Activated CD8-positive, alpha-beta T cell treated with anti-CD3 and anti-CD28 coated beads for 36 hours (primary cell): ENCODE results near the gene CRYBB3. TPM values are rescaled to one million over a fixed set of nuclear protein-coding genes. Genes with fewer than 3 reads are reported as not detected.

Experiments
- ATAC-seq: fragments of 200-7000 bp; cut with Tn5 transposase; one replicate; pipeline ENCODE4 v1.10.0; 2021; ENCODE audit warnings: mild to moderate bottlenecking, moderate library complexity
- CTCF ChIA-PET: fragments of 350-600 bp; sonication (Branson Sonifier 250); formaldehyde crosslinking; loops from one replicate; lab custom pipeline; 2021; ENCODE audit warnings: antibody characterized with exemption; lab: Charles Lee
- POLR2A ChIA-PET: fragments of 350-600 bp; sonication (Branson Sonifier 250); formaldehyde crosslinking; loops from one replicate; lab custom pipeline; 2021; ENCODE audit warnings: antibody characterized with exemption; lab: Charles Lee
- DNase-seq: peaks from one replicate; pipeline ENCODE4 v3.0.0-alpha.2; 2020
- H3K27ac Mint-ChIP-seq: one replicate; pipeline ENCODE4 v1.8.0; 2021; ENCODE audit warnings: mild to moderate bottlenecking, mixed read lengths
- H3K27me3 Mint-ChIP-seq: one replicate; pipeline ENCODE4 v1.8.0; 2021; ENCODE audit warnings: mixed read lengths
- H3K36me3 Mint-ChIP-seq: one replicate; pipeline ENCODE4 v1.8.0; 2021; ENCODE audit warnings: low read depth, mixed read lengths
- H3K4me1 Mint-ChIP-seq: one replicate; pipeline ENCODE4 v1.8.0; 2021; ENCODE audit warnings: low read depth, mixed read lengths
- H3K4me3 Mint-ChIP-seq: one replicate; pipeline ENCODE4 v1.8.0; 2021; ENCODE audit warnings: mild to moderate bottlenecking, moderate library complexity, mixed read lengths
- H3K9me3 Mint-ChIP-seq: one replicate; pipeline ENCODE4 v1.8.0; 2021; ENCODE audit warnings: mixed read lengths
- CTCF ChIP-seq: fragments of 200-600 bp; IDR thresholded peaks from one replicate; pipeline ENCODE4 v1.8.0; 2022; ENCODE audit warnings: antibody characterized with exemption, mild to moderate bottlenecking
- intact Hi-C: fragments of 100-400 bp; cut with micrococcal nuclease; formaldehyde crosslinking; loops from one replicate; pipeline ENCODE4 v1.10.0; 2022
- total RNA-seq, 2 experiments: library from RNA; stranded (reverse); gene quantifications; one replicate each; pipeline ENCODE4 v1.2.3, GENCODE V29; 2021

The CRYBB3 gene
- total RNA-seq, 2 experiments from 2014 or later: not detected

DNA sequence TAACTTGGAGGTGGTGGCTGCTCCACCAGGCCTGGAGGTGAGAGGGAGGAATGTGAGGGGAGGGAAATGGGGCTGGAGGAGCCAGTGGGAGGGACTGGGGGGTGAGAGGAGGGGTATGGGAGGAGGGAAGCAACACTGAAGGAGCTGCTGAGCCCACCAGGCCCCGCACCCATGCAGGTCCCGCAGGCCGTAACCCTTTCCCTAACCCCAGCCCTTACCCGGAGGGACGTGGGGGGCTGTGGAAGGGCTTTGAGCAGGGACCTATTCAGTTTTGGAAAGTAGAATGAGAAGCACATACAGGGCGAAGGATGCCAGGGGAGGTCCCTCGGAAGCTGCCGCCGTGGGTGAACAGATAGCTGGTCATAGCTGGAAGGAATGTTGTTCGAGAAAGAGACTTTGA lies 33.9 kb upstream of the CRYBB3 start:
- DNase-seq: no peak
- ATAC-seq: no peak
- Mint-ChIP-seq H3K27ac (no peak overlapping the region), H3K9me3 (no peaks in the 10 kb centered on the region), H3K36me3 (no peaks in the 10 kb centered on the region), H3K4me3 (no peak overlapping the region), H3K27me3 (no peaks in the 10 kb centered on the region), H3K4me1 (peaks cover 16% of the 10 kb centered on the region)
- no peak for TF ChIP-seq CTCF
- POLR2A ChIA-PET: no interaction called here
- CTCF ChIA-PET: interaction anchor here (1.3 to 1.5 kb wide), 2 partner anchors 55 to 105 kb away, joined by 4 read pairs; no protein-coding TSS in a partner anchor
- intact Hi-C loops: no loop called here

DNA sequence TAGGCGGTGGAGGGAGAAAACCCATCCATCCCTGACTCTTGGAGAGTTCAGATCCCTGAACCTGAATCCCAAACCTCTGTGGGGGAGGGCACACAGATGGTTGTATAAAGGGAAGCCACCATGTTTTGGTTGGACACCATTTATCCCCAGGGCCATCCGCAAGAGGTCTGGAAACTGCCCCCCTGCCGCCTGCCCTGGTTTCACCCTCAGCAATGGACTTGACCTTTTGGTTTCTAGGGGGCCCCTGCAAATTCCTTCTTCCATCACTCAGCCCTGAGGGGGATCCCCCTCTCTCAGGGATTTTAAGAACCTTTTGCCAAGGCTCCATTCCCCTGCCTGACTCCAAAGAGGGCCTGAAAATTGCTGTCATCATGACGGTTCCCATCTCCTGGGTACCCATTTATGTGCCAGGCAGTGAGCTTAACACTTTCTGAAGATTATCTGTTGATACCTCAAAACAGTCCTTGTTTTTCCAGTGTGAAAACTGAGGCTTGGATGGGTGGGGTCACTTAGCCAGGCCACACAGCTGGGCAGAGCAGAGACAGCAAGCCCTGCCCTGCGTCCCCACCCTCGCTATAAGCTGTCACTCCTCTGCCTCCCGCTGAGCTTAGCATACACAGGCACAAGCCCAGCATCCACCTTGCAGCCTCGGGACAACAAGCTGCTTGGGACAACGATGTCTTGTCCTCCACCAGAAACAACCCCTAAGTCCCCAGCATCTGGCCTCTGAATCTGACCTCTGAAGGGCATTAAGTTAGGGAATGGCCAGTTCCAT lies 33.2 kb upstream of the CRYBB3 start:
- Mint-ChIP-seq H3K36me3 (no peaks in the 10 kb centered on the region), H3K27ac (no peak overlapping the region), H3K4me3 (no peak overlapping the region), H3K9me3 (no peaks in the 10 kb centered on the region), H3K4me1 (peaks cover 10% of the 10 kb centered on the region), H3K27me3 (no peaks in the 10 kb centered on the region)
- CTCF ChIA-PET: interaction anchor here (1.3 to 1.5 kb wide), 2 partner anchors 55 to 105 kb away, joined by 4 read pairs; no protein-coding TSS in a partner anchor
- POLR2A ChIA-PET: no interaction called here
- ATAC-seq (no peak), DNase-seq (no peak)
- intact Hi-C loops: no loop called here
- TF ChIP-seq CTCF: no peak

GRCh38 chr22:25167082-25167481 lies 32.6 kb upstream of the CRYBB3 start:
- TF ChIP-seq CTCF: no peak
- DNase-seq (no peak), ATAC-seq (no peak)
- Mint-ChIP-seq H3K4me3 (no peak overlapping the region), H3K27ac (no peak overlapping the region), H3K36me3 (no peaks in the 10 kb centered on the region), H3K27me3 (no peaks in the 10 kb centered on the region), H3K4me1 (peaks cover 9% of the 10 kb centered on the region), H3K9me3 (no peaks in the 10 kb centered on the region)
- ChIA-PET POLR2A (no interaction called here), CTCF (interaction anchor here (1.0 to 1.5 kb wide), 2 partner anchors 13 to 106 kb away, joined by 3 to 4 read pairs; no protein-coding TSS in a partner anchor)
- intact Hi-C loops: no loop called here

GRCh38 chr22:25167834-25168601 lies 31.6 kb upstream of the CRYBB3 start:
- no peak for DNase-seq
- CTCF ChIA-PET: interaction anchor here (1.0 kb wide), 1 partner anchor 12 kb away, joined by 3 read pairs; no protein-coding TSS in a partner anchor
- no peaks in the 10 kb centered on the region for H3K36me3 Mint-ChIP-seq
- ATAC-seq: no peak
- no peak overlapping the region for H3K4me3 Mint-ChIP-seq
- peaks cover 6% of the 10 kb centered on the region for H3K4me1 Mint-ChIP-seq
- POLR2A ChIA-PET: no interaction called here
- no peak for TF ChIP-seq CTCF
- H3K9me3 Mint-ChIP-seq: no peaks in the 10 kb centered on the region
- no peak overlapping the region for H3K27ac Mint-ChIP-seq
- no peaks in the 10 kb centered on the region for H3K27me3 Mint-ChIP-seq
- intact Hi-C loops: no loop called here
